ENCODE measurements around the gene LRRC4C.

The LRRC4C gene

GRCh38 chr11:41267451-41267850 is 192.0 kb downstream of the LRRC4C start:
- no peaks in the 10 kb centered on the region for H3K9me3 ChIP-seq (ENCODE audit: low read length)
- H3K9me2 ChIP-seq (ENCODE audit: low read depth, low read length) = no peaks in the 10 kb centered on the region
- no peaks in the 10 kb centered on the region for H3K79me2 ChIP-seq (ENCODE audit: insufficient read depth, low read length)
- no peaks in the 10 kb centered on the region for H3K27me3 ChIP-seq (ENCODE audit: insufficient read depth, low read length)
- TF ChIP-seq EZH2 (IDR thresholded peaks at IDR 0.05; ENCODE audit: borderline replicate concordance, low read length) (no peak), CTCF (IDR thresholded peaks at IDR 0.05; ENCODE audit: low read length) (no peak)
- H2AFZ ChIP-seq (ENCODE audit: low read length) = no peak overlapping the region
- H3K4me3 ChIP-seq (ENCODE audit: low read depth, low read length, poor library complexity, severe bottlenecking) = no peak overlapping the region
- no peaks in the 10 kb centered on the region for H4K20me1 ChIP-seq (ENCODE audit: insufficient read depth, low read length)
- no peaks in the 10 kb centered on the region for H3K4me1 ChIP-seq (ENCODE audit: insufficient read depth, low read length, severe bottlenecking)
- H3K36me3 ChIP-seq (ENCODE audit: insufficient read depth, low read length) = no peaks in the 10 kb centered on the region
- no peak overlapping the region for H3K9ac ChIP-seq (ENCODE audit: low read length)
- H3K27ac ChIP-seq (ENCODE audit: low read depth, low read length, poor library complexity, severe bottlenecking) = no peak overlapping the region
- H3F3A ChIP-seq (ENCODE audit: insufficient read depth, low read length) = no peaks in the 10 kb centered on the region
- H3K4me2 ChIP-seq (ENCODE audit: low read length) = no peak overlapping the region

- H3K27me3 ChIP-seq (ENCODE audit: insufficient read depth, low read length) = no peaks in the 10 kb centered on the region
- H3K27ac ChIP-seq (ENCODE audit: low read depth, low read length, poor library complexity, severe bottlenecking) = no peak overlapping the region
- no peaks in the 10 kb centered on the region for H3K36me3 ChIP-seq (ENCODE audit: insufficient read depth, low read length)
- H3K9ac ChIP-seq (ENCODE audit: low read length) = no peak overlapping the region
- no peaks in the 10 kb centered on the region for H3K4me1 ChIP-seq (ENCODE audit: insufficient read depth, low read length, severe bottlenecking)
- H3K9me3 ChIP-seq (ENCODE audit: low read length) = no peaks in the 10 kb centered on the region
- H3K9me2 ChIP-seq (ENCODE audit: low read depth, low read length) = no peaks in the 10 kb centered on the region
- no peaks in the 10 kb centered on the region for H4K20me1 ChIP-seq (ENCODE audit: insufficient read depth, low read length)
- TF ChIP-seq CTCF (IDR thresholded peaks at IDR 0.05; ENCODE audit: low read length) (no peak), EZH2 (IDR thresholded peaks at IDR 0.05; ENCODE audit: borderline replicate concordance, low read length) (no peak)
- no peaks in the 10 kb centered on the region for H3K79me2 ChIP-seq (ENCODE audit: insufficient read depth, low read length)
- H3F3A ChIP-seq (ENCODE audit: insufficient read depth, low read length) = no peaks in the 10 kb centered on the region
- no peak overlapping the region for H2AFZ ChIP-seq (ENCODE audit: low read length)
- no peak overlapping the region for H3K4me2 ChIP-seq (ENCODE audit: low read length)
- H3K4me3 ChIP-seq (ENCODE audit: low read depth, low read length, poor library complexity, severe bottlenecking) = no peak overlapping the region
Observed at GRCh38 chr11:41256041-41256440, 203.4 kb downstream of the LRRC4C start.

GRCh38 chr11:41254966-41255365 is 204.5 kb downstream of the LRRC4C start:
- no peak overlapping the region for H2AFZ ChIP-seq (ENCODE audit: low read length)
- no peaks in the 10 kb centered on the region for H3K9me2 ChIP-seq (ENCODE audit: low read depth, low read length)
- no peaks in the 10 kb centered on the region for H4K20me1 ChIP-seq (ENCODE audit: insufficient read depth, low read length)
- H3K4me1 ChIP-seq (ENCODE audit: insufficient read depth, low read length, severe bottlenecking) = no peaks in the 10 kb centered on the region
- no peak overlapping the region for H3K4me3 ChIP-seq (ENCODE audit: low read depth, low read length, poor library complexity, severe bottlenecking)
- H3K9me3 ChIP-seq (ENCODE audit: low read length) = no peaks in the 10 kb centered on the region
- H3F3A ChIP-seq (ENCODE audit: insufficient read depth, low read length) = no peaks in the 10 kb centered on the region
- no peak overlapping the region for H3K9ac ChIP-seq (ENCODE audit: low read length)
- no peaks in the 10 kb centered on the region for H3K27me3 ChIP-seq (ENCODE audit: insufficient read depth, low read length)
- H3K36me3 ChIP-seq (ENCODE audit: insufficient read depth, low read length) = no peaks in the 10 kb centered on the region
- TF ChIP-seq CTCF (IDR thresholded peaks at IDR 0.05; ENCODE audit: low read length) = no peak
- TF ChIP-seq EZH2 (IDR thresholded peaks at IDR 0.05; ENCODE audit: borderline replicate concordance, low read length) = no peak
- no peaks in the 10 kb centered on the region for H3K79me2 ChIP-seq (ENCODE audit: insufficient read depth, low read length)
- no peak overlapping the region for H3K4me2 ChIP-seq (ENCODE audit: low read length)
- no peak overlapping the region for H3K27ac ChIP-seq (ENCODE audit: low read depth, low read length, poor library complexity, severe bottlenecking)

Measured in OCI-LY1 (cell line).